Measurements from ENCODE around the gene STARD3. TPM values are rescaled to one million over a fixed set of nuclear protein-coding genes. Genes with fewer than 3 reads are reported as not detected.

The STARD3 gene
- 27.6 and 33.4 TPM in 2 replicates for total RNA-seq

GRCh38 chr17:39636927-39637736 is at the start of gene STARD3:
Gene STARD3 (plus strand): TSS chr17:39637144. CDS start chr17:39653532, 16,388 bp downstream.

GRCh38 chr17:39607851-39608130 is 29.2 kb upstream of the STARD3 start, which contains the start of gene NEUROD2:
Gene NEUROD2 (minus strand): TSS chr17:39607920. CDS start chr17:39606599, 1,321 bp downstream.

DNA sequence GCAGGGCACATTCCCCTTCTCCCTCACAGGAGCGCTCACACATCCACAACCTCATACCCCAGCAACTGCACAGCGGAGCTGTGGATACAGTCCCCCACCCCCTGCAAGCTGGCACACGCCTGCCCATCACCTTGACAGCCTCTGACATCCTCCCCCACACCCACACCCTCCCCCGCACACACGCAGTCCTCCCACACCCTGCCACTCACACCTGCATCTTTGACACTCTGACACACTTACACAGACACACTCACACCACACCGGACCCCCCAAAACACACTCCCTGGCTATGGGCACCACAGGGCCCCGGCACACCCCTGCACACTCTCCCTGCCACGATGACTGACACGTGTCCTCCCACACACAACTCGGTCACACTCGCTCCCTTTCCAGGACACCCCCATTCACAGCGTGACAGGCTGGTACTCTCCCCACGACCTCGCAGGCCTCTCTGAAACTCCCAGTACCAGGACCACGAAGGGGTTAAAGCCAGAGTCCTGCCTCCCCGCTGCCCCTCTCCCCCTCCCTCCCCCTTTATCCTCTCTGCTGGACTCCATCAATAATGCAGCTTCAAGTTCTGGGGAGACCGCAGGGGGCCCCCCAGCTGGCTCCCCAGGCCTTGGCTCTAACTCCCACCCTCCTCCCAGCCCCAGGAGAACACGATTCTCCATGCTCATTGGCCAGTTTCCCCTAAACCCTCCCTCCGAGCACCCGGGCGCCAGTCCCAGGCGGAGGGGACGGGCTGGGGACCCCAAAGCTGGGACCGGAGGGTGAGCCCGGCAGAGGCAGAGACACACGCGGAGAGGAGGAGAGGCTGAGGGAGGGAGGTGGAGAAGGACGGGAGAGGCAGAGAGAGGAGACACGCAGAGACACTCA is 10.5 kb upstream of the STARD3 start, which contains the start of gene PPP1R1B:
PPP1R1B (plus strand) TSS at position 782 of the 876 bp plus-strand sequence. CDS start 441 bp downstream, outside the sequence.

DNA sequence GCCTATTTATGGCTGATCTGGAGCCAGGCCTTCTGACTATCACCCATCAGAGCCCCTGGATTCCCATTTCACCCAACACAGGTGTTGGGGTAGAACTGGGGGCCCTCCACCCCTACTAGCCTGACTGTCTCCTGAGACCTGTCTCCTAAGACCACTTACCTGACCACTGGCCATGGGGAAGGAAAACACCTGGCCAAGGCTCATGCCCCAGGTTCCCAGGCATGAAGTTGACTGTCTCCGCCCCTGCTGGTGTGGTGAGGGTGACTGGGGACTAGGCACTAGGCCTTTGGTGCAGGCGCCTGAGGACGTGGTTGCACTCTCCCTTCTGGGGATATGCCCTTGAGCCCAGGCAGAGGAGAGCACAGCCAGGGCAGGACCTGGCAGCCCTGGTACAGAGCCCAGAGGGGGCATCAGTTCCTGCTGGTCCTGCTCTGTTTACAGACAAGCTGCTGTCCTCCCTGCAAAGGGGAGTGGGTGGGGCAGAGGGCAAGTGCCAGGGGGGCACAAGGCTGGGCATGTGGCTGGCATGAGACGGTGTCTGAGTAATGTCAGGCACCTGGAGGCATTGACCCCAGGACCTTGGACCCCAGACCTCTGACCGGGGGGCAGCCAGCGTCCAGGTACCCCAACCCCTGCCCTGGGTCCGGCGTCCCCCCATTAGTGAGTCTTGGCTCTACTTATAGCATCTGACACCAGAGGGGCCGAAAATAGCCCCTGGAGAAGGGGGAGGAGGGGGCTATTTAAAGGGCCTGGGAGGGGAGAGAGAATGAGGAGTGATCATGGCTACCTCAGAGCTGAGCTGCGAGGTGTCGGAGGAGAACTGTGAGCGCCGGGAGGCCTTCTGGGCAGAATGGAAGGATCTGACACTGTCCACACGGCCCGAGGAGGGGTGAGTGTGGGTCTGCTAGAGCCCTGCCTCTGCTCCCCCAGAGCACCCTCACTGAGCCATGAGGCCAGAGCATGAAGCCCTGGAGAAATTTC is 27.9 kb downstream of the STARD3 start, which contains the start of gene TCAP:
TCAP (plus strand) TSS at position 769 of the 981 bp plus-strand sequence; CDS start at position 780, 11 bp downstream.

DNA sequence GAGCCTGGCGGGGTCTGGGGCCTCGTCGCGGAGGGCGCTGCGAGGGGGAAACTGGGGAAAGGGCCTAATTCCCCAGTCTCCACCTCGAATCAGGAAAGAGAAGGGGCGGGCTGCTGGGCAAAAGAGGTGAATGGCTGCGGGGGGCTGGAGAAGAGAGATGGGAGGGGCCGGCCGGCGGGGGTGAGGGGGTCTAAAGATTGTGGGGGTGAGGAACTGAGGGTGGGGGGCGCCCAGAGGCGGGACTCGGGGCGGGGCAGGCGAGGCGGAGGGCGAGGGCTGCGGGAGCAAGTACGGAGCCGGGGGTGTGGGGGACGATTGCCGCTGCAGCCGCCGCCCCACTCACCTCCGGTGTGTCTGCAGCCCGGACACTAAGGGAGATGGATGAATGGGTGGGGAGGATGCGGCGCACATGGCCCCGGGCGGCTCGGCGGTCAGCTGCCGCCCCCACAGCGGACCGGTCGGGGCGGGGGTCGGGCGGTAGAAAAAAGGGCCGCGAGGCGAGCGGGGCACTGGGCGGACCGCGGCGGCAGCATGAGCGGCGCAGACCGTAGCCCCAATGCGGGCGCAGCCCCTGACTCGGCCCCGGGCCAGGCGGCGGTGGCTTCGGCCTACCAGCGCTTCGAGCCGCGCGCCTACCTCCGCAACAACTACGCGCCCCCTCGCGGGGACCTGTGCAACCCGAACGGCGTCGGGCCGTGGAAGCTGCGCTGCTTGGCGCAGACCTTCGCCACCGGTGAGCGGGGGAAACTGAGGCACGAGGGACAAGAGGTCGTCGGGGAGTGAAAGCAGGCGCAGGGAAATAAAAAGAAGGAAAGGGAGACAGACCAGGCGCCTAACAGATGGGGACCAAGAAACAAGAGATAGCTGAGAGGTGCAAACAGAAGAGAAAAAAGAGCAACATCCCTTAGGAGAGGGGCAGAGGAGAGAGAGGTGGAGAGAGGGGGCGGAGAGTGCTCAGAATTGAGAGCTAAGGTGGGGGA is 31.3 kb downstream of the STARD3 start, which contains the start of gene PNMT:
PNMT (plus strand) TSS at position 509 of the 980 bp plus-strand sequence; CDS start at position 532, 23 bp downstream.

GRCh38 chr17:39687546-39688474 is 50.9 kb downstream of the STARD3 start, which contains the start of gene PGAP3:
Gene PGAP3 (minus strand): TSS chr17:39688057. CDS start chr17:39688014, 43 bp downstream.

GRCh38 chr17:39699818-39700147 is 62.8 kb downstream of the STARD3 start, which contains the start of gene ERBB2:
Gene ERBB2 (plus strand): TSS chr17:39700064. CDS start chr17:39700239, 175 bp downstream.

Other genes starting within 250 kb of the STARD3 start
- gene FBXL20, start 235.5 kb upstream of the STARD3 start, total RNA-seq = 10.2 and 16.6 TPM in 2 replicates
- gene MED1, start 185.9 kb upstream of the STARD3 start, total RNA-seq = 16.3 and 16.9 TPM in 2 replicates
- 19.9 and 20.0 TPM in 2 replicates for gene CDK12, start 175.7 kb upstream of the STARD3 start, total RNA-seq
- not detected in 2 replicates for gene NEUROD2, start 29.2 kb upstream of the STARD3 start, total RNA-seq
- gene PPP1R1B, start 10.2 kb upstream of the STARD3 start, total RNA-seq = not detected in 2 replicates
- 0.19 and 0.28 TPM in 2 replicates for gene TCAP, start 28.2 kb downstream of the STARD3 start, total RNA-seq
- not detected in 2 replicates for gene PNMT, start 31.3 kb downstream of the STARD3 start, total RNA-seq
- 4.2 and 10.7 TPM in 2 replicates for gene PGAP3, start 50.9 kb downstream of the STARD3 start, total RNA-seq
- gene ERBB2, start 62.9 kb downstream of the STARD3 start, total RNA-seq = 22.6 and 26.8 TPM in 2 replicates
- 11.3 and 16.7 TPM in 2 replicates for gene MIEN1, start 93.4 kb downstream of the STARD3 start, total RNA-seq
- under 0.01 TPM in 2 replicates for gene GRB7, start 100.8 kb downstream of the STARD3 start, total RNA-seq
- under 0.01 TPM in 1 of 2 replicates, not detected in the other for gene IKZF3, start 227.2 kb downstream of the STARD3 start, total RNA-seq
- not detected in 2 replicates for gene ZPBP2, start 231.1 kb downstream of the STARD3 start, total RNA-seq

Measured in regular cardiac myocyte (primary cell).